ENCODE results near the gene FYB2. TPM values are rescaled to one million over a fixed set of nuclear protein-coding genes. Genes with fewer than 3 reads are reported as not detected.
A peak's percentile ranks its signal among the peaks of the same experiment; 100 is the strongest.

FYB2 gene
- total RNA-seq, 1 donor from 2014 or later: not detected

GRCh38 chr1:56712150-56712549 lies 107.1 kb downstream of the FYB2 start:
- TF ChIP-seq, protein P1, sequence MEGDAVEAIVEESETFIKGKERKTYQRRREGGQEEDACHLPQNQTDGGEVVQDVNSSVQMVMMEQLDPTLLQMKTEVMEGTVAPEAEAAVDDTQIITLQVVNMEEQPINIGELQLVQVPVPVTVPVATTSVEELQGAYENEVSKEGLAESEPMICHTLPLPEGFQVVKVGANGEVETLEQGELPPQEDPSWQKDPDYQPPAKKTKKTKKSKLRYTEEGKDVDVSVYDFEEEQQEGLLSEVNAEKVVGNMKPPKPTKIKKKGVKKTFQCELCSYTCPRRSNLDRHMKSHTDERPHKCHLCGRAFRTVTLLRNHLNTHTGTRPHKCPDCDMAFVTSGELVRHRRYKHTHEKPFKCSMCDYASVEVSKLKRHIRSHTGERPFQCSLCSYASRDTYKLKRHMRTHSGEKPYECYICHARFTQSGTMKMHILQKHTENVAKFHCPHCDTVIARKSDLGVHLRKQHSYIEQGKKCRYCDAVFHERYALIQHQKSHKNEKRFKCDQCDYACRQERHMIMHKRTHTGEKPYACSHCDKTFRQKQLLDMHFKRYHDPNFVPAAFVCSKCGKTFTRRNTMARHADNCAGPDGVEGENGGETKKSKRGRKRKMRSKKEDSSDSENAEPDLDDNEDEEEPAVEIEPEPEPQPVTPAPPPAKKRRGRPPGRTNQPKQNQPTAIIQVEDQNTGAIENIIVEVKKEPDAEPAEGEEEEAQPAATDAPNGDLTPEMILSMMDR (conservative IDR thresholded peaks at IDR 0.05; ENCODE audit: low read depth, low read length): no peak
- no peak for DNase-seq (ENCODE audit: low read depth)
- no peak overlapping the region for H3K4me3 ChIP-seq (ENCODE audit: low read depth, low read length)

DNA sequence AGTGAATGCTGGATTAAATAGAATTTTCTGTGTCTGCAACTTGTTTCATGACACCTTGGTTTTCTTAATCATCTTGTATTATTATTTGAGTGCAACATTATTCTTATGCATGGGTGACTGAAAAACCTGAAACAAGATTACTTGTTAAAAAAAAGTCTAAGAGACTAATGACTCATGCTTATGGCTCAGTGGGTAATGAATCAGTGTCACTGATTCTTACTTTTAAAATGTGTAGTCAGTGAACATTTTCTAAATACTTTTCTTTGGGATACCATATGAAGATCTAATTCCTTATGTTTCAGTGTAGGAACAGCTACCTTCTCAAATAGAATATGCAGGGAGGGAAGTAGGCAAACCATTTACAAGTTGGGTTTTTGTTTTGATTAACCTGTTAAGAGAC lies 108.6 kb downstream of the FYB2 start:
- TF ChIP-seq, protein P1 (conservative IDR thresholded peaks at IDR 0.05; ENCODE audit: low read depth, low read length): no peak
- no peak overlapping the region for H3K4me3 ChIP-seq (ENCODE audit: low read depth, low read length)
- peak; percentile 71 for DNase-seq (ENCODE audit: low read depth)

- TF ChIP-seq, protein P1 (conservative IDR thresholded peaks at IDR 0.05; ENCODE audit: low read depth, low read length): no peak
Measured at GRCh38 chr1:56709995-56710394, 109.2 kb downstream of the FYB2 start.

GRCh38 chr1:56709269-56709880 lies 109.8 kb downstream of the FYB2 start:
- peak; percentile 26 for DNase-seq (ENCODE audit: low read depth)
- TF ChIP-seq, protein P1 (conservative IDR thresholded peaks at IDR 0.05; ENCODE audit: low read depth, low read length): peak; percentile 57
- H3K4me3 ChIP-seq (ENCODE audit: low read depth, low read length): no peak overlapping the region

More at GRCh38 chr1:56709995-56710394, 109.2 kb downstream of the FYB2 start:
- no peak for DNase-seq (ENCODE audit: low read depth)
- no peak overlapping the region for H3K4me3 ChIP-seq (ENCODE audit: low read depth, low read length)

DNA sequence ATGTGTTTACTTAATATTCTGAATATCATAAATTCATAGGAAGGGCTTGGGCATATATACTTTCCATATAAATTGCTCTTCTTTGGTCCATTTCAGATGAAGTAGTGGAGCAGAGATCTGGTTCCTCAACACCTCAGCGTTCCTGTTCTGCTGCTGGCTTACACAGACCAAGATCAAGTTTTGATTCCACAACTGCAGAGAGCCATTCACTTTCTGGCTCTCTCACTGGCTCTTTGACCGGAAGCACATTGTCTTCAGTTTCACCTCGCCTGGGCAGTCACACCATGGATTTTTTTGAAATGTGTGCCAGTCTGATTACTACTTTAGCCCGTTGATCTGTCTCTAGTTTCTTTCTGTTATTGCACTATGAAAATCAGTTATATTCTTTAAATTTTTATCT lies 111.8 kb downstream of the FYB2 start:
- DNase-seq (ENCODE audit: low read depth): no peak
- TF ChIP-seq, protein P1 (conservative IDR thresholded peaks at IDR 0.05; ENCODE audit: low read depth, low read length): no peak

DNA sequence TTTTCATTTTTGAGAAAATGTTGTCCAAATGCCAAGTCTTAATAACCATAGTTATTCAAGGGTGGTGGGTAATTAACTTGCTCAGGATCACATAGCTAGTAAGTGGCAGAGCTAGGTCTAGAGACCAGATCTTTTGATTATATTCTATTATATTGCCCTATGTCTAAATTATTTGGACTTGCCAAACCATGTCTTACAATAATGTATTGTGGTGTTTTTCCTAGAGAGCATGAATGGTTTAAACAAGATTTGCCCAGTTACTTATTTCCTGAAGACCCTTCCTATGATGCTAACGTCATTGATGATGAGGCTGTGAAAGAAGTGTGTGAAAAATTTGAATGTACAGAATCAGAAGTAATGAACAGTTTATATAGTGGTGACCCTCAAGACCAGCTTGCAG lies 115.5 kb downstream of the FYB2 start:
- no peak for DNase-seq (ENCODE audit: low read depth)
- H3K4me3 ChIP-seq (ENCODE audit: low read depth, low read length): no peak overlapping the region
- TF ChIP-seq, protein P1 (conservative IDR thresholded peaks at IDR 0.05; ENCODE audit: low read depth, low read length): no peak

More for the DNA sequence above, 111.8 kb downstream of the FYB2 start:
- no peak overlapping the region for H3K4me3 ChIP-seq (ENCODE audit: low read depth, low read length)

GRCh38 chr1:56696663-56697062 lies 122.5 kb downstream of the FYB2 start:
- no peak for DNase-seq (ENCODE audit: low read depth)
- TF ChIP-seq, protein P1 (conservative IDR thresholded peaks at IDR 0.05; ENCODE audit: low read depth, low read length): no peak
- H3K4me3 ChIP-seq (ENCODE audit: low read depth, low read length): no peak overlapping the region

Measured in epithelial cell of proximal tubule (primary cell).